ENCODE data around the gene LRRC4C.

- TF ChIP-seq, protein P1, sequence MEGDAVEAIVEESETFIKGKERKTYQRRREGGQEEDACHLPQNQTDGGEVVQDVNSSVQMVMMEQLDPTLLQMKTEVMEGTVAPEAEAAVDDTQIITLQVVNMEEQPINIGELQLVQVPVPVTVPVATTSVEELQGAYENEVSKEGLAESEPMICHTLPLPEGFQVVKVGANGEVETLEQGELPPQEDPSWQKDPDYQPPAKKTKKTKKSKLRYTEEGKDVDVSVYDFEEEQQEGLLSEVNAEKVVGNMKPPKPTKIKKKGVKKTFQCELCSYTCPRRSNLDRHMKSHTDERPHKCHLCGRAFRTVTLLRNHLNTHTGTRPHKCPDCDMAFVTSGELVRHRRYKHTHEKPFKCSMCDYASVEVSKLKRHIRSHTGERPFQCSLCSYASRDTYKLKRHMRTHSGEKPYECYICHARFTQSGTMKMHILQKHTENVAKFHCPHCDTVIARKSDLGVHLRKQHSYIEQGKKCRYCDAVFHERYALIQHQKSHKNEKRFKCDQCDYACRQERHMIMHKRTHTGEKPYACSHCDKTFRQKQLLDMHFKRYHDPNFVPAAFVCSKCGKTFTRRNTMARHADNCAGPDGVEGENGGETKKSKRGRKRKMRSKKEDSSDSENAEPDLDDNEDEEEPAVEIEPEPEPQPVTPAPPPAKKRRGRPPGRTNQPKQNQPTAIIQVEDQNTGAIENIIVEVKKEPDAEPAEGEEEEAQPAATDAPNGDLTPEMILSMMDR (IDR thresholded peaks at IDR 0.05; ENCODE audit: borderline replicate concordance, extremely low read depth, low read length, poor library complexity, severe bottlenecking), result no peak
- no peak for TF ChIP-seq EZH2 (IDR thresholded peaks at IDR 0.05; ENCODE audit: borderline replicate concordance, low read depth, low read length, severe bottlenecking)
Measured at GRCh38 chr11:40825201-40825834, 634.1 kb downstream of the LRRC4C start.
